ENCODE results near the gene IFT88. TPM values are rescaled to one million over a fixed set of nuclear protein-coding genes. Genes with fewer than 3 reads are reported as not detected.

The IFT88 gene
- polyA plus RNA-seq, 1 of the 3 experiments (the other 2 are of a cell fraction) = 6.2 TPM

DNA sequence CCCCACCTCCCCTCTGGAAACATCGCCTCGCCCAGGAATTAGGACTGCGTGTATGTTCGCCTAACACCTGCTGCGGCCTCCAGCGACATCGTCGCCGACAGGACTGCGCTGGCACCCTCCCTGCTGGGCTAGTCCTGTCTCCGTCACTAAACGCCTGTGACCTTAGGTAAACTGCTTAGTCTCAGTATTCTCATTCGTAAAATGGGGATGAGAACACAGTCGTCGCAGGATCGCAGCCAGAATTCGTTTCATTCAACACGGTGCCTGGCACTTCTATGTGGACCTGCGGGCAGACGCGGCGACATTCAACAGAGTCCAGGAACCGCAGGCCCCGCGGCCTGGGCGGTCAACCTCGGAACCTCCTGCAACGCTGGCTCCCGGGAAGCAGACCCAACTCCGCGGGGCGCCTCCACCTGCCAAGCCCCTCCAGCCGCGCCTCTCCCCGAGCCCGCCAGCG is 41.8 kb upstream of the IFT88 start:
- POLR2A ChIA-PET = interaction anchor here (0.6 kb wide), 1 partner anchor 9 kb away, joined by 3 read pairs; no protein-coding TSS in a partner anchor
- TF ChIP-seq EZH2phosphoT487 (IDR thresholded peaks at IDR 0.05; ENCODE audit: borderline replicate concordance, low read depth) (no peak), TEAD4 (IDR thresholded peaks at IDR 0.05; ENCODE audit: borderline replicate concordance, insufficient read depth) (no peak), JUND (IDR thresholded peaks at IDR 0.05) (no peak), MXI1 (IDR thresholded peaks at IDR 0.05; ENCODE audit: low read depth, low read length) (no peak), RAD21 (IDR thresholded peaks at IDR 0.05; ENCODE audit: low read length) (no peak), FOSL2 (IDR thresholded peaks at IDR 0.05; ENCODE audit: borderline replicate concordance, low read depth) (no peak), EP300 (IDR thresholded peaks at IDR 0.05; ENCODE audit: borderline replicate concordance in 1 of 2, low read depth in 1 of 2, low read length in 1 of 2) (no peak), POLR2AphosphoS5 (IDR thresholded peaks at IDR 0.05; ENCODE audit: low read depth, low read length) (no peak), GATA2 (CRISPR knock-in tag; IDR thresholded peaks at IDR 0.05) (no peak), SMC3 (IDR thresholded peaks at IDR 0.05; ENCODE audit: low read depth, low read length) (no peak)
- TF ChIP-seq, protein P1, sequence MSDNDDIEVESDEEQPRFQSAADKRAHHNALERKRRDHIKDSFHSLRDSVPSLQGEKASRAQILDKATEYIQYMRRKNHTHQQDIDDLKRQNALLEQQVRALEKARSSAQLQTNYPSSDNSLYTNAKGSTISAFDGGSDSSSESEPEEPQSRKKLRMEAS (IDR thresholded peaks at IDR 0.05; ENCODE audit: low read depth) = no peak
- TF ChIP-seq, protein P2, sequence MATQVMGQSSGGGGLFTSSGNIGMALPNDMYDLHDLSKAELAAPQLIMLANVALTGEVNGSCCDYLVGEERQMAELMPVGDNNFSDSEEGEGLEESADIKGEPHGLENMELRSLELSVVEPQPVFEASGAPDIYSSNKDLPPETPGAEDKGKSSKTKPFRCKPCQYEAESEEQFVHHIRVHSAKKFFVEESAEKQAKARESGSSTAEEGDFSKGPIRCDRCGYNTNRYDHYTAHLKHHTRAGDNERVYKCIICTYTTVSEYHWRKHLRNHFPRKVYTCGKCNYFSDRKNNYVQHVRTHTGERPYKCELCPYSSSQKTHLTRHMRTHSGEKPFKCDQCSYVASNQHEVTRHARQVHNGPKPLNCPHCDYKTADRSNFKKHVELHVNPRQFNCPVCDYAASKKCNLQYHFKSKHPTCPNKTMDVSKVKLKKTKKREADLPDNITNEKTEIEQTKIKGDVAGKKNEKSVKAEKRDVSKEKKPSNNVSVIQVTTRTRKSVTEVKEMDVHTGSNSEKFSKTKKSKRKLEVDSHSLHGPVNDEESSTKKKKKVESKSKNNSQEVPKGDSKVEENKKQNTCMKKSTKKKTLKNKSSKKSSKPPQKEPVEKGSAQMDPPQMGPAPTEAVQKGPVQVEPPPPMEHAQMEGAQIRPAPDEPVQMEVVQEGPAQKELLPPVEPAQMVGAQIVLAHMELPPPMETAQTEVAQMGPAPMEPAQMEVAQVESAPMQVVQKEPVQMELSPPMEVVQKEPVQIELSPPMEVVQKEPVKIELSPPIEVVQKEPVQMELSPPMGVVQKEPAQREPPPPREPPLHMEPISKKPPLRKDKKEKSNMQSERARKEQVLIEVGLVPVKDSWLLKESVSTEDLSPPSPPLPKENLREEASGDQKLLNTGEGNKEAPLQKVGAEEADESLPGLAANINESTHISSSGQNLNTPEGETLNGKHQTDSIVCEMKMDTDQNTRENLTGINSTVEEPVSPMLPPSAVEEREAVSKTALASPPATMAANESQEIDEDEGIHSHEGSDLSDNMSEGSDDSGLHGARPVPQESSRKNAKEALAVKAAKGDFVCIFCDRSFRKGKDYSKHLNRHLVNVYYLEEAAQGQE (IDR thresholded peaks at IDR 0.05; ENCODE audit: low read depth, low read length) = no peak
- TF ChIP-seq, protein P3, sequence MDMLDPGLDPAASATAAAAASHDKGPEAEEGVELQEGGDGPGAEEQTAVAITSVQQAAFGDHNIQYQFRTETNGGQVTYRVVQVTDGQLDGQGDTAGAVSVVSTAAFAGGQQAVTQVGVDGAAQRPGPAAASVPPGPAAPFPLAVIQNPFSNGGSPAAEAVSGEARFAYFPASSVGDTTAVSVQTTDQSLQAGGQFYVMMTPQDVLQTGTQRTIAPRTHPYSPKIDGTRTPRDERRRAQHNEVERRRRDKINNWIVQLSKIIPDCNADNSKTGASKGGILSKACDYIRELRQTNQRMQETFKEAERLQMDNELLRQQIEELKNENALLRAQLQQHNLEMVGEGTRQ (IDR thresholded peaks at IDR 0.05; ENCODE audit: borderline replicate concordance, low read depth, low read length) = no peak
- TF ChIP-seq, protein P4, sequence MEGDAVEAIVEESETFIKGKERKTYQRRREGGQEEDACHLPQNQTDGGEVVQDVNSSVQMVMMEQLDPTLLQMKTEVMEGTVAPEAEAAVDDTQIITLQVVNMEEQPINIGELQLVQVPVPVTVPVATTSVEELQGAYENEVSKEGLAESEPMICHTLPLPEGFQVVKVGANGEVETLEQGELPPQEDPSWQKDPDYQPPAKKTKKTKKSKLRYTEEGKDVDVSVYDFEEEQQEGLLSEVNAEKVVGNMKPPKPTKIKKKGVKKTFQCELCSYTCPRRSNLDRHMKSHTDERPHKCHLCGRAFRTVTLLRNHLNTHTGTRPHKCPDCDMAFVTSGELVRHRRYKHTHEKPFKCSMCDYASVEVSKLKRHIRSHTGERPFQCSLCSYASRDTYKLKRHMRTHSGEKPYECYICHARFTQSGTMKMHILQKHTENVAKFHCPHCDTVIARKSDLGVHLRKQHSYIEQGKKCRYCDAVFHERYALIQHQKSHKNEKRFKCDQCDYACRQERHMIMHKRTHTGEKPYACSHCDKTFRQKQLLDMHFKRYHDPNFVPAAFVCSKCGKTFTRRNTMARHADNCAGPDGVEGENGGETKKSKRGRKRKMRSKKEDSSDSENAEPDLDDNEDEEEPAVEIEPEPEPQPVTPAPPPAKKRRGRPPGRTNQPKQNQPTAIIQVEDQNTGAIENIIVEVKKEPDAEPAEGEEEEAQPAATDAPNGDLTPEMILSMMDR (IDR thresholded peaks at IDR 0.05) = no peak
- TF ChIP-seq, protein P5, sequence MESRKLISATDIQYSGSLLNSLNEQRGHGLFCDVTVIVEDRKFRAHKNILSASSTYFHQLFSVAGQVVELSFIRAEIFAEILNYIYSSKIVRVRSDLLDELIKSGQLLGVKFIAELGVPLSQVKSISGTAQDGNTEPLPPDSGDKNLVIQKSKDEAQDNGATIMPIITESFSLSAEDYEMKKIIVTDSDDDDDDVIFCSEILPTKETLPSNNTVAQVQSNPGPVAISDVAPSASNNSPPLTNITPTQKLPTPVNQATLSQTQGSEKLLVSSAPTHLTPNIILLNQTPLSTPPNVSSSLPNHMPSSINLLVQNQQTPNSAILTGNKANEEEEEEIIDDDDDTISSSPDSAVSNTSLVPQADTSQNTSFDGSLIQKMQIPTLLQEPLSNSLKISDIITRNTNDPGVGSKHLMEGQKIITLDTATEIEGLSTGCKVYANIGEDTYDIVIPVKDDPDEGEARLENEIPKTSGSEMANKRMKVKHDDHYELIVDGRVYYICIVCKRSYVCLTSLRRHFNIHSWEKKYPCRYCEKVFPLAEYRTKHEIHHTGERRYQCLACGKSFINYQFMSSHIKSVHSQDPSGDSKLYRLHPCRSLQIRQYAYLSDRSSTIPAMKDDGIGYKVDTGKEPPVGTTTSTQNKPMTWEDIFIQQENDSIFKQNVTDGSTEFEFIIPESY (IDR thresholded peaks at IDR 0.05; ENCODE audit: borderline replicate concordance, low read depth) = no peak
- TF ChIP-seq, protein P6, sequence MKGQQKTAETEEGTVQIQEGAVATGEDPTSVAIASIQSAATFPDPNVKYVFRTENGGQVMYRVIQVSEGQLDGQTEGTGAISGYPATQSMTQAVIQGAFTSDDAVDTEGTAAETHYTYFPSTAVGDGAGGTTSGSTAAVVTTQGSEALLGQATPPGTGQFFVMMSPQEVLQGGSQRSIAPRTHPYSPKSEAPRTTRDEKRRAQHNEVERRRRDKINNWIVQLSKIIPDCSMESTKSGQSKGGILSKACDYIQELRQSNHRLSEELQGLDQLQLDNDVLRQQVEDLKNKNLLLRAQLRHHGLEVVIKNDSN (IDR thresholded peaks at IDR 0.05; ENCODE audit: borderline replicate concordance, low read depth) = no peak
- TF ChIP-seq, protein P7, sequence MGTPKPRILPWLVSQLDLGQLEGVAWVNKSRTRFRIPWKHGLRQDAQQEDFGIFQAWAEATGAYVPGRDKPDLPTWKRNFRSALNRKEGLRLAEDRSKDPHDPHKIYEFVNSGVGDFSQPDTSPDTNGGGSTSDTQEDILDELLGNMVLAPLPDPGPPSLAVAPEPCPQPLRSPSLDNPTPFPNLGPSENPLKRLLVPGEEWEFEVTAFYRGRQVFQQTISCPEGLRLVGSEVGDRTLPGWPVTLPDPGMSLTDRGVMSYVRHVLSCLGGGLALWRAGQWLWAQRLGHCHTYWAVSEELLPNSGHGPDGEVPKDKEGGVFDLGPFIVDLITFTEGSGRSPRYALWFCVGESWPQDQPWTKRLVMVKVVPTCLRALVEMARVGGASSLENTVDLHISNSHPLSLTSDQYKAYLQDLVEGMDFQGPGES (IDR thresholded peaks at IDR 0.05; ENCODE audit: low read depth, low read length) = no peak
- Histone ChIP-seq H2AFZ (ENCODE audit: low read depth) (peak overlapping the region; percentile 77), H3K27ac (ENCODE audit: low read depth in 2 of 2, low read length in 1 of 2) (peak overlapping the region in 1 of 2 experiments; percentile 77; a peak in 1 of 4 replicates), H4K20me1 (ENCODE audit: insufficient read depth) (no peaks in the 10 kb centered on the region), H3K4me3 (ENCODE audit: low read depth in 2 of 2, low read length in 1 of 2) (peak overlapping the region; percentile 70 to 86), H3K27me3 (ENCODE audit: insufficient read depth) (no peaks in the 10 kb centered on the region), H3F3A (replicated peaks; ENCODE audit: insufficient read depth) (peaks cover 10% of the 10 kb centered on the region), H3K4me1 (ENCODE audit: control insufficient read depth in 1 of 2, insufficient read depth in 2 of 2, low read depth in 1 of 2, low read length in 1 of 2) (peaks cover 0 to 12% of the 10 kb centered on the region in 2 experiments; a peak in 1 of 4 replicates), H3K4me2 (peak overlapping the region; percentile 83), H3K36me3 (replicated peaks in 1 of 2; ENCODE audit: control insufficient read depth in 1 of 2, insufficient read depth in 2 of 2, low read length in 1 of 2) (no peaks in the 10 kb centered on the region), H3K79me2 (ENCODE audit: insufficient read depth) (peaks cover 17% of the 10 kb centered on the region), H3K9ac (peak overlapping the region; percentile 80), H3K9me2 (no peaks in the 10 kb centered on the region), H3K9me3 (no peaks in the 10 kb centered on the region)
- 46% methylated on average over 25 of the region's 37 CpGs for WGBS (ENCODE audit: low lambda C conversion rate)
- DNase-seq = no peak
- CTCF ChIA-PET = interaction anchor here (2.1 kb wide), 1 partner anchor 33 kb away, joined by 6 read pairs; no protein-coding TSS in a partner anchor
